ENCODE data around the gene COX6B2.

The COX6B2 gene

GRCh38 chr19:55366790-55367189 is 12.3 kb upstream of the COX6B2 start:
- H3K9me3 ChIP-seq (ENCODE audit: control insufficient read depth, insufficient read depth, low read length): no peaks in the 10 kb centered on the region
- no peaks in the 10 kb centered on the region for H3K36me3 ChIP-seq (ENCODE audit: control insufficient read depth, insufficient read depth, low read length)
- H3K27me3 ChIP-seq (ENCODE audit: control insufficient read depth, insufficient read depth, low read length): peaks cover 11% of the 10 kb centered on the region
- no peak overlapping the region for H3K4me3 ChIP-seq (ENCODE audit: low read depth, low read length)
- no peak overlapping the region for H3K9ac ChIP-seq (ENCODE audit: low read depth, low read length)
- peaks cover 3% of the 10 kb centered on the region for H3K4me1 ChIP-seq (ENCODE audit: control insufficient read depth, insufficient read depth, low read length)

GRCh38 chr19:55365964-55366363 is 11.4 kb upstream of the COX6B2 start:
- Histone ChIP-seq H3K4me1 (ENCODE audit: control insufficient read depth, insufficient read depth, low read length) (peaks cover 3% of the 10 kb centered on the region), H3K9ac (ENCODE audit: low read depth, low read length) (no peak overlapping the region), H3K36me3 (ENCODE audit: control insufficient read depth, insufficient read depth, low read length) (no peaks in the 10 kb centered on the region), H3K27me3 (ENCODE audit: control insufficient read depth, insufficient read depth, low read length) (peaks cover 4% of the 10 kb centered on the region), H3K4me3 (ENCODE audit: low read depth, low read length) (no peak overlapping the region), H3K9me3 (ENCODE audit: control insufficient read depth, insufficient read depth, low read length) (no peaks in the 10 kb centered on the region)

- Histone ChIP-seq H3K4me3 (ENCODE audit: low read depth, low read length) (no peak overlapping the region), H3K4me1 (ENCODE audit: control insufficient read depth, insufficient read depth, low read length) (no peaks in the 10 kb centered on the region), H3K27me3 (ENCODE audit: control insufficient read depth, insufficient read depth, low read length) (no peaks in the 10 kb centered on the region), H3K9me3 (ENCODE audit: control insufficient read depth, insufficient read depth, low read length) (no peaks in the 10 kb centered on the region), H3K36me3 (ENCODE audit: control insufficient read depth, insufficient read depth, low read length) (no peaks in the 10 kb centered on the region), H3K9ac (ENCODE audit: low read depth, low read length) (no peak overlapping the region)
Observed at GRCh38 chr19:55365245-55365644, 10.7 kb upstream of the COX6B2 start.

GRCh38 chr19:55362990-55363716 is 8.6 kb upstream of the COX6B2 start, which contains the start of gene GARIN5B:
Gene GARIN5B (minus strand): TSS chr19:55363260. CDS start chr19:55363066, 194 bp downstream.
- Histone ChIP-seq H3K36me3 (ENCODE audit: control insufficient read depth, insufficient read depth, low read length) (no peaks in the 10 kb centered on the region), H3K4me3 (ENCODE audit: low read depth, low read length) (no peak within 1 kb of the TSS), H3K9ac (ENCODE audit: low read depth, low read length) (peak within 1 kb of the TSS; percentile 24), H3K4me1 (ENCODE audit: control insufficient read depth, insufficient read depth, low read length) (no peaks in the 10 kb centered on the region), H3K9me3 (ENCODE audit: control insufficient read depth, insufficient read depth, low read length) (no peaks in the 10 kb centered on the region), H3K27me3 (ENCODE audit: control insufficient read depth, insufficient read depth, low read length) (no peaks in the 10 kb centered on the region)

GRCh38 chr19:55362174-55362989 is 7.9 kb upstream of the COX6B2 start:
- Histone ChIP-seq H3K36me3 (ENCODE audit: control insufficient read depth, insufficient read depth, low read length) (no peaks in the 10 kb centered on the region), H3K9me3 (ENCODE audit: control insufficient read depth, insufficient read depth, low read length) (no peaks in the 10 kb centered on the region), H3K9ac (ENCODE audit: low read depth, low read length) (no peak overlapping the region), H3K4me3 (ENCODE audit: low read depth, low read length) (no peak overlapping the region), H3K27me3 (ENCODE audit: control insufficient read depth, insufficient read depth, low read length) (peaks cover 1% of the 10 kb centered on the region), H3K4me1 (ENCODE audit: control insufficient read depth, insufficient read depth, low read length) (no peaks in the 10 kb centered on the region)

- Histone ChIP-seq H3K9me3 (ENCODE audit: control insufficient read depth, insufficient read depth, low read length) (no peaks in the 10 kb centered on the region), H3K4me1 (ENCODE audit: control insufficient read depth, insufficient read depth, low read length) (no peaks in the 10 kb centered on the region), H3K9ac (ENCODE audit: low read depth, low read length) (no peak overlapping the region), H3K27me3 (ENCODE audit: control insufficient read depth, insufficient read depth, low read length) (peaks cover 10% of the 10 kb centered on the region), H3K36me3 (ENCODE audit: control insufficient read depth, insufficient read depth, low read length) (no peaks in the 10 kb centered on the region), H3K4me3 (ENCODE audit: low read depth, low read length) (no peak overlapping the region)
Observed at GRCh38 chr19:55360902-55361301, 6.4 kb upstream of the COX6B2 start.

GRCh38 chr19:55358943-55359908 is 4.7 kb upstream of the COX6B2 start:
- Histone ChIP-seq H3K9ac (ENCODE audit: low read depth, low read length) (no peak overlapping the region), H3K4me1 (ENCODE audit: control insufficient read depth, insufficient read depth, low read length) (no peaks in the 10 kb centered on the region), H3K36me3 (ENCODE audit: control insufficient read depth, insufficient read depth, low read length) (no peaks in the 10 kb centered on the region), H3K4me3 (ENCODE audit: low read depth, low read length) (no peak overlapping the region), H3K27me3 (ENCODE audit: control insufficient read depth, insufficient read depth, low read length) (peaks cover 18% of the 10 kb centered on the region), H3K9me3 (ENCODE audit: control insufficient read depth, insufficient read depth, low read length) (no peaks in the 10 kb centered on the region)

- Histone ChIP-seq H3K27me3 (ENCODE audit: control insufficient read depth, insufficient read depth, low read length) (peaks cover 19% of the 10 kb centered on the region), H3K4me1 (ENCODE audit: control insufficient read depth, insufficient read depth, low read length) (no peaks in the 10 kb centered on the region), H3K4me3 (ENCODE audit: low read depth, low read length) (no peak overlapping the region), H3K9me3 (ENCODE audit: control insufficient read depth, insufficient read depth, low read length) (no peaks in the 10 kb centered on the region), H3K36me3 (ENCODE audit: control insufficient read depth, insufficient read depth, low read length) (no peaks in the 10 kb centered on the region), H3K9ac (ENCODE audit: low read depth, low read length) (no peak overlapping the region)
Observed at GRCh38 chr19:55358493-55358892, 4.0 kb upstream of the COX6B2 start.

- peaks cover 35% of the 10 kb centered on the region for H3K27me3 ChIP-seq (ENCODE audit: control insufficient read depth, insufficient read depth, low read length)
Observed at GRCh38 chr19:55355213-55355821, 798 bp upstream of the COX6B2 start.

GRCh38 chr19:55353803-55354697 is 469 bp downstream of the COX6B2 start:
- Histone ChIP-seq H3K4me1 (ENCODE audit: control insufficient read depth, insufficient read depth, low read length) (peaks cover 5% of the 10 kb centered on the region), H3K9me3 (ENCODE audit: control insufficient read depth, insufficient read depth, low read length) (no peaks in the 10 kb centered on the region), H3K4me3 (ENCODE audit: low read depth, low read length) (peak overlapping the region; percentile 59), H3K27me3 (ENCODE audit: control insufficient read depth, insufficient read depth, low read length) (peaks cover 35% of the 10 kb centered on the region), H3K9ac (ENCODE audit: low read depth, low read length) (no peak overlapping the region), H3K36me3 (ENCODE audit: control insufficient read depth, insufficient read depth, low read length) (peaks cover 12% of the 10 kb centered on the region)

More at GRCh38 chr19:55355213-55355821, 798 bp upstream of the COX6B2 start:
- Histone ChIP-seq H3K4me3 (ENCODE audit: low read depth, low read length) (no peak overlapping the region), H3K9me3 (ENCODE audit: control insufficient read depth, insufficient read depth, low read length) (no peaks in the 10 kb centered on the region), H3K36me3 (ENCODE audit: control insufficient read depth, insufficient read depth, low read length) (peaks cover 8% of the 10 kb centered on the region), H3K9ac (ENCODE audit: low read depth, low read length) (no peak overlapping the region), H3K4me1 (ENCODE audit: control insufficient read depth, insufficient read depth, low read length) (peaks cover 1% of the 10 kb centered on the region)
